HepG2 (cell line): ENCODE data around the gene NAV2. TPM values are rescaled to one million over a fixed set of nuclear protein-coding genes. Genes with fewer than 3 reads are reported as not detected.

ENCODE experiments used
- ATAC-seq: fragments of 200-7000 bp; cut with Tn5 transposase; 3 replicates; pipeline ENCODE4 v1.9.1; 2020; ENCODE audit warnings: mild to moderate bottlenecking, moderate library complexity
- BruUV-seq: library from RNA; stranded (reverse); fragments of 400-500 nt; replicated peaks from 2 replicates; lab custom pipeline; 2021; lab: Mats Ljungman, UMichigan
- CTCF ChIA-PET: fragments of 300-600 bp; formaldehyde crosslinking; extraction: SDS; loops from one replicate; lab custom pipeline; 2021; ENCODE audit warnings: low total read pairs, inconsistent platforms, low intra/inter-chr PET ratio; lab: Yijun Ruan, JAX
- POLR2A ChIA-PET: fragments of 350-600 bp; sonication (Branson Sonifier 250); formaldehyde crosslinking; loops from one replicate; lab custom pipeline; 2020; ENCODE audit warnings: antibody characterized with exemption, inconsistent platforms; lab: Yijun Ruan, JAX
- DNase-seq: peaks from one replicate; pipeline ENCODE4 v3.0.0-alpha.2; 2015; ENCODE audit warnings: low spot score
- FAIRE-seq: peaks from 3 replicates; lab custom pipeline; 2011; peaks lifted over from hg19 to GRCh38; lab: Jason Lieb, UNC
- H2AFZ ChIP-seq: one replicate; pipeline ENCODE4 v1.6.1; 2011; ENCODE audit warnings: low read length, inconsistent platforms
- H3K27ac ChIP-seq: fragments of 300-600 bp; 3 replicates; pipeline ENCODE4 v1.8.0; 2011; ENCODE audit warnings: mixed run types, mild to moderate bottlenecking, mixed read lengths, low read length, inconsistent platforms; ENCODE audit not compliant: insufficient read depth; ENCODE audit errors: extremely low read length
- H3K27me3 ChIP-seq, 2 experiments: fragments of 200-600 bp in 1 of 2; 2 replicates in 1 of 2; 3 replicates in 1 of 2; pipeline versions ENCODE4 v1.6.0 to v1.8.0; 2011; ENCODE audit warnings: low read length in 2 of 2, mild to moderate bottlenecking in 2 of 2, moderate library complexity in 2 of 2, inconsistent platforms in 1 of 2; ENCODE audit not compliant: insufficient read depth in 2 of 2, control insufficient read depth in 1 of 2
- H3K36me3 ChIP-seq, 2 experiments: fragments of 200-600 bp in 1 of 2; replicated peaks in 1 of 2; 2 replicates in 1 of 2; 3 replicates in 1 of 2; pipeline versions ENCODE4 v1.5.1 to v1.8.0; 2011; ENCODE audit warnings: low read length in 2 of 2, inconsistent platforms in 1 of 2; ENCODE audit not compliant: insufficient read depth in 2 of 2, control insufficient read depth in 1 of 2
- H3K4me1 ChIP-seq: 2 replicates; pipeline ENCODE4 v1.5.1; 2012; ENCODE audit warnings: low read length, inconsistent platforms; ENCODE audit not compliant: insufficient read depth
- H3K4me2 ChIP-seq: 2 replicates; pipeline ENCODE4 v1.6.0; 2011; ENCODE audit warnings: low read depth, low read length, inconsistent platforms
- H3K4me3 ChIP-seq, 3 experiments: fragments of 200-600 bp in 1 of 3; sonication (generic), shearing (Covaris generic) in 1 of 3; replicated peaks in 1 of 3; 2 replicates each; pipeline ENCODE4 v1.5.1; 2011 to 2016; ENCODE audit warnings: low read length in 3 of 3, inconsistent platforms in 2 of 3, low read depth in 2 of 3, mild to moderate bottlenecking in 2 of 3, control low read depth in 1 of 3, mixed read lengths in 1 of 3; ENCODE audit not compliant: insufficient read depth in 1 of 3
- H3K79me2 ChIP-seq: one replicate; pipeline ENCODE4 v1.6.1; 2011; ENCODE audit warnings: low read length, inconsistent platforms; ENCODE audit not compliant: insufficient read depth
- H3K9ac ChIP-seq: 2 replicates; pipeline ENCODE4 v1.6.0; 2011; ENCODE audit warnings: mild to moderate bottlenecking, low read depth, low read length, inconsistent platforms; ENCODE audit not compliant: insufficient read depth
- H3K9me3 ChIP-seq: 2 replicates; pipeline ENCODE4 v1.5.1; 2012; ENCODE audit warnings: mild to moderate bottlenecking, low read length
- H4K20me1 ChIP-seq: 2 replicates; pipeline ENCODE4 v1.6.0; 2011; ENCODE audit warnings: inconsistent platforms, mild to moderate bottlenecking, low read length, moderate library complexity; ENCODE audit not compliant: insufficient read depth
- KLF12 ChIP-seq: sonication (generic); formaldehyde crosslinking; IDR thresholded peaks from 2 replicates; pipeline ENCODE4 v1.4.0; 2020; ENCODE audit warnings: missing genetic modification reagents, borderline replicate concordance
- MNT ChIP-seq: fragments of 450-650 bp; IDR thresholded peaks from 2 replicates; pipeline ENCODE4 v1.6.1; 2016
- ZFP36 ChIP-seq: fragments of 150-350 bp; IDR thresholded peaks from 2 replicates; pipeline ENCODE4 v1.6.1; 2018; ENCODE audit warnings: borderline replicate concordance, low read length, low read depth; ENCODE audit not compliant: partially characterized antibody
- ZFP82 ChIP-seq: sonication (generic); formaldehyde crosslinking; IDR thresholded peaks from 2 replicates; pipeline ENCODE4 v1.5.1; 2020; ENCODE audit warnings: mild to moderate bottlenecking, missing genetic modification reagents, borderline replicate concordance
- ZNF24 ChIP-seq: fragments of 450-650 bp; IDR thresholded peaks from 2 replicates; pipeline ENCODE4 v1.6.1; 2017; ENCODE audit warnings: antibody characterized with exemption, mild to moderate bottlenecking
- ZNF496 ChIP-seq: sonication (generic); formaldehyde crosslinking; IDR thresholded peaks from 2 replicates; pipeline ENCODE4 v1.8.1; 2023; ENCODE audit warnings: mild to moderate bottlenecking, moderate library complexity, missing genetic modification reagents; ENCODE audit not compliant: insufficient replicate concordance
- WGBS: methylation state at CpG from one replicate; pipeline ENCODE4 v1.1.6; 2017; ENCODE audit warnings: low lambda C conversion rate; 5-methylcytosine and 5-hydroxymethylcytosine counted together
- in situ Hi-C: cut with HindIII; loops from 2 replicates; pipeline ENCODE4 v1.10.0; 2017; ENCODE audit warnings: low pct_unique_long_range_greater_than_20kb; ENCODE audit not compliant: extremely low pct_ligation_motif_present
- intact Hi-C: fragments of 100-400 bp; cut with micrococcal nuclease; formaldehyde crosslinking; loops from one replicate; pipeline ENCODE4 v1.10.0; 2022; ENCODE audit not compliant: unreplicated experiment
- polyA plus RNA-seq, 8 experiments: library from polyadenylated mRNA; depleted of rRNA in 3 of 8; stranded (reverse) in 7 of 8; unstranded in 1 of 8; fragments of >200 nt; fragmentation: Illumina TruSeq in 4 of 8; extraction: Trizol in 4 of 8; gene quantifications; 2 replicates each; pipeline versions ENCODE4 v1.2.1 to v1.2.3, GENCODE V29; 2011 to 2016; ENCODE audit warnings: low read depth in 4 of 8, missing spikeins in 1 of 8, mixed read lengths in 1 of 8; ENCODE audit not compliant: insufficient read depth in 1 of 8
- total RNA-seq, 5 experiments: library from RNA; depleted of rRNA; stranded (reverse); fragments of >200 nt; fragmentation: Illumina TruSeq; extraction: Trizol; gene quantifications; 2 replicates each; pipeline ENCODE4 v1.2.3, GENCODE V29; 2016; ENCODE audit warnings: low read depth in 1 of 5
- TF ChIP-seq, protein P1 (sequence below): sonication (generic); formaldehyde crosslinking; IDR thresholded peaks from 2 replicates; pipeline ENCODE4 v1.9.0; 2021; ENCODE audit warnings: missing genetic modification reagents, borderline replicate concordance

The NAV2 gene
- total and polyA plus RNA-seq, 2 of the 13 experiments (the other 11 are each of a cell fraction or from before 2014, with no cell fraction given): 9.3 to 34.6 TPM

DNA sequence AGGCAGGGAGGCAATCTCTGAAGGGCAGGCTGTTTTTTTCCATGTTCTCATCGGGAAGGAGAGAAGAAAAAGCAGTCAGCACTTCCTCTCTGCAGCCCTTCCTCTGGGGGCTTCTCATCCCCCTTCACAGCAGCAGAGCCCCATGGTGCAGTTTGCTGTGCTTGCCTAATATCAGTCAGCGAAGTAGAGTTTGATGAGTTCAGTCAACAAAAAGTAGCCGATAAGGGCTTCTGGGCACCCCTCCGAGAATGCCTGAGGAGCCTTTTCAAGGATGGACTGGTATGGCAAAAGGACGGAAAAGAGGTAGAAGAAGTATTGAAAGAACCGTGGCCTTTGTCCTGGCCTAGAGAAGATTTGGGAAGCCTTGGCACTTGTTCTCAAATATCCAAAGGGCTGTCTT, 55.6 kb downstream of the NAV2 start:
- Histone ChIP-seq H3K4me1 (no peaks in the 10 kb centered on the region), H3K4me2 (no peak overlapping the region), H4K20me1 (no peaks in the 10 kb centered on the region)
- no peak for DNase-seq
- TF ChIP-seq ZNF496 (no peak), ZFP82 (CRISPR knock-in tag) (no peak), MNT (no peak), ZNF24 (no peak), KLF12 (CRISPR knock-in tag) (no peak), ZFP36 (no peak)
- TF ChIP-seq, protein P1, sequence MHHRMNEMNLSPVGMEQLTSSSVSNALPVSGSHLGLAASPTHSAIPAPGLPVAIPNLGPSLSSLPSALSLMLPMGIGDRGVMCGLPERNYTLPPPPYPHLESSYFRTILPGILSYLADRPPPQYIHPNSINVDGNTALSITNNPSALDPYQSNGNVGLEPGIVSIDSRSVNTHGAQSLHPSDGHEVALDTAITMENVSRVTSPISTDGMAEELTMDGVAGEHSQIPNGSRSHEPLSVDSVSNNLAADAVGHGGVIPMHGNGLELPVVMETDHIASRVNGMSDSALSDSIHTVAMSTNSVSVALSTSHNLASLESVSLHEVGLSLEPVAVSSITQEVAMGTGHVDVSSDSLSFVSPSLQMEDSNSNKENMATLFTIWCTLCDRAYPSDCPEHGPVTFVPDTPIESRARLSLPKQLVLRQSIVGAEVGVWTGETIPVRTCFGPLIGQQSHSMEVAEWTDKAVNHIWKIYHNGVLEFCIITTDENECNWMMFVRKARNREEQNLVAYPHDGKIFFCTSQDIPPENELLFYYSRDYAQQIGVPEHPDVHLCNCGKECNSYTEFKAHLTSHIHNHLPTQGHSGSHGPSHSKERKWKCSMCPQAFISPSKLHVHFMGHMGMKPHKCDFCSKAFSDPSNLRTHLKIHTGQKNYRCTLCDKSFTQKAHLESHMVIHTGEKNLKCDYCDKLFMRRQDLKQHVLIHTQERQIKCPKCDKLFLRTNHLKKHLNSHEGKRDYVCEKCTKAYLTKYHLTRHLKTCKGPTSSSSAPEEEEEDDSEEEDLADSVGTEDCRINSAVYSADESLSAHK: no peak
- TF ChIP-seq, all 625 proteins: peak for 0
- 8% methylated on average over 6 of the region's 6 CpGs for WGBS
- H3K4me3 ChIP-seq: no peak overlapping the region
- intact Hi-C loops: no loop called here
- FAIRE-seq: no peak
- H2AFZ ChIP-seq: no peak overlapping the region
- no peak overlapping the region for H3K27ac ChIP-seq
- H3K27me3 ChIP-seq: peaks cover 0 to 2% of the 10 kb centered on the region in 2 experiments; a peak in 4 of 5 replicates
- BruUV-seq: no TSS peak
- CTCF ChIA-PET: no interaction called here
- no peak overlapping the region for H3K9ac ChIP-seq
- H3K79me2 ChIP-seq: no peaks in the 10 kb centered on the region
- no peak for ATAC-seq
- H3K9me3 ChIP-seq: no peaks in the 10 kb centered on the region
- POLR2A ChIA-PET: no interaction called here
- no peaks in the 10 kb centered on the region for H3K36me3 ChIP-seq
- in situ Hi-C loops: no loop called here
